ENCODE results near the gene AP2B1.
"Not testable (repeated sequence)": the region's sequence is repeated elsewhere in the genome, so short reads cannot be mapped to it uniquely, and the experiment has no call there.

AP2B1 gene

GRCh38 chr17:35750526-35751395, 163.6 kb downstream of the AP2B1 start:
- no peak for DNase-seq

DNA sequence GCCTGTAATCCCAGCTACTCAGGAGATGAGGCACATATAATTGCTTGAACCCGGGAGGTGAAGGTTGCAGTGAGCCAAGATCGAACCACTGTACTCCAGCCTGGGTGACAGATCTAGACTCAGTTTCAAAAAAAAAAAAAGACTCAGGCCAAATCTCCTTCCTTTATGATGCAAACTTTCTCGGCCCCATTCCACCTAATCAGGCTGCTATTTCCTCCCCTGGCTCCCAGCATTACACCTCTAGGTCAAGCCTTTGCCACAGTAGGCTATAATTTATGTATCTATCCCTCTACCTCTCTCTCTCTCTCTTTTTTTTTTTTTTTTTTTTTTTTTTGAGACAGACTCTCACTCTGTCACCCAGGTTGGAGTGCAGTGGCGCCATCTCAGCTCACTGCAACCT, 164.4 kb downstream of the AP2B1 start:
- not testable (repeated sequence) for DNase-seq

GRCh38 chr17:35752471-35752870, 165.3 kb downstream of the AP2B1 start:
- DNase-seq, result no peak

- no peak for DNase-seq
Measured at GRCh38 chr17:35752945-35753764, 166.0 kb downstream of the AP2B1 start, which contains the start of gene GAS2L2. TSS of gene GAS2L2 (minus strand) at chr17:35753239. CDS start at chr17:35752850, 389 bp downstream.

DNA sequence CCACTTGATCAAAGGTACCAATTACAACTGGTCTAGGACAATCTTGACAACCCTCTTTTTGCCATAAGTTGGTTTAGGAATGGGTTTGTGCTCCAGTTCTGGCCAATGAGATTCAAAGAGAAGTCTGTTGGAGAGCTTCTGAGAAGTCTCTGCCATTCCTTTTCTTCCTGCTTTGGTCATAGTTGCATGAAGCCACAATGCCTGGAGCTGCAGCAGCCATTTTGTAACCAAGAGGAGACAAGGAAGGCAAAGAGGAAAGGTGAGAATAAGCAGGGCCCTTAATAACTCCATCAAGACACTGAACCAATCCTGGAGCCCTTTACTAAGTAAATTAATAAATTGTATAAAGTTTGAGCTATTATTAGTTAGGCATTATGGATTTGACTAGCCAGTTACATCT, 170.1 kb downstream of the AP2B1 start:
- DNase-seq, result no peak

DNA sequence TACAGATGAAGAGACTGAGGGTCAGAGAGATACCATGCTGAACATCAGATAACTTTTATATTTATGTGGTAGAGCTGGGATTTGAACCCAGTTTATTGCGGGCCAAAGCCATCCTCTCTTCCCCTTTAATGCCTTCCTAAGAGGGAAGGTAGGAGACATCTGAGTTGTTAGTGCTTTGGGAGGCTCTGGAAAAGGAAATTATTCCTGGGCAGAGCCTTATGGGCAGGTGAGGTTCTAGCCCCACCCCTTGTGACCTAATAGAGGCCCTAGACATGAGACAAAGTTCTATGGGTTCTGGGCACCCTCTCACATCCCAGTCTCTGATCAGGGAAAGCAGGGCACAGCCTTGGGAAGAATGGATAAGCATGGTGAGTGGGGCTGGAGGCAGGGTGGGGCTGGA, 173.5 kb downstream of the AP2B1 start, which contains the start of gene C17orf50:
Gene C17orf50 (plus strand): TSS at position 301 of the 400 bp plus-strand sequence. CDS start 55 bp downstream, at position 356.
- DNase-seq, result no peak

DNA sequence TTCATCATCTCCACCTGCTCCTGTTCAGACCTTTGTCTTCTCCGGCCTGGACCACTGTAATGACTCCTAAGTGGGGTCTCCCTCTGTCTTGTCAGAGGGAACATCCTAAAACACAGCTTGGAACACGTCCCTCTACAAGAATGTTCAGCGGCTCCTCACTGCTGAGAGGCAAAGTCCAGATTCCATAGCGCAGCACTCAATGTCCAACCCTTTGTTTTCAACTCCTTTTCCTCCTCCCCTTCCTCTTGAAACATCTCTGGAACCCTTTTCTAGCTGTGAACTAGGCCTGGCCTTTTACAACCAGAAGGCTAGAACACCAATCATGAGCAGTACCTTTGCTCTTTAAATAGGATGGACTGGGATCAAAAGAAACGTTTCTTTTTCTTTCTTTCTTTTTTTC, 174.5 kb downstream of the AP2B1 start:
- DNase-seq, result no peak

- DNase-seq, result no peak
Measured at GRCh38 chr17:35763767-35764122, 176.6 kb downstream of the AP2B1 start.

- peak; percentile 98 for DNase-seq
Measured at GRCh38 chr17:35764123-35764991, 177.2 kb downstream of the AP2B1 start.

DNA sequence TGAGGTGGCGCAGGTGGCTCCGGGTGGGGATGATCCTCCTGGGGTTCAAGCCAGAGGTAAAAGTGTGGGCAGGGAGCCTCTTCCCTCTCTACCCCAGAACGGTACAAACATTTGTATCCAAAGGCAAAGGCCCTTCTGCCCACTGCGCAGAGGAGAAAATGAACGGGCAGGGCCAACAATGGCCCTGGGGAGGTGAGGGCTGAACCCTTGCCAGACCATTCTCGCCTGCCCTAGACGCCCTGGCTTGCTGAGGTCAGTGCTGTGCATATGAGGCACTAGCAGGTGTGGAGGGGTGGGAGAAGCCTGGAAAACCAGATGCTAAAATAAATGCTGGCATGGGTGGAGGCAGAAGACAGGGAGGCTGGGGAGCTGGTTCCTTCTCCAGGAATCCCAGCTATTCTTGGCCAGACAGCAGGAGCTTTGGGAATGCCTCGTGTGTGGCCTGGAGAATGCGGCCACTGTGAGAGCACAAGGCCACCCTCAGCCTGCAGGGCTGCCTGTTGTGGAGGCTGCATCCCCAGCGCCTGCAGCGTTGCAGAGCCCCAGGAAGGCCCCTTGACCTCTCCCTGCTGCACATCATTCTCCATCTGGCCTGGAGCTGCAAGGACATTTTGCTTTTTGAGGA, 178.1 kb downstream of the AP2B1 start:
- DNase-seq, result no peak

GRCh38 chr17:35765756-35766488, 178.8 kb downstream of the AP2B1 start:
- peak; percentile 57 for DNase-seq

DNA sequence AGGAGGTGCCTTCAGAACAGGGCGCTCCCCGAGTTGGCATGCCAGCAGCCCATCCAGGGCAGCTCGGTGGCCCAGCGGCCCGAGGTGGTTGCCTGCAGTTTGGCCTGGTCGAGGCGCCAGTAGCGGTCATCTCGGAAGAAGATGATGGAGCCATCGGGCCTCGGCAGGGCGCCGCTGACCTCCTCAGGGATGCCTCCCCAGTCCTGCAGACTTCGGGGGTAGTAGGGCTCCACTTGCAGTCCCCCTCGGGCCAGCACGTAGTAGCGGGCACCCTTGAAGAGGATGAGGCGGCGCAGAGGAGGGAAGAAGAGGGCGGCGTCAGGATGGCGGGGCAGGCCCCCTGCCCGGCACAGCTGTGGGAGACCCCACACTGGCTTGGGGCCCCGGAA, 179.4 kb downstream of the AP2B1 start:
- DNase-seq, result no peak

DNA sequence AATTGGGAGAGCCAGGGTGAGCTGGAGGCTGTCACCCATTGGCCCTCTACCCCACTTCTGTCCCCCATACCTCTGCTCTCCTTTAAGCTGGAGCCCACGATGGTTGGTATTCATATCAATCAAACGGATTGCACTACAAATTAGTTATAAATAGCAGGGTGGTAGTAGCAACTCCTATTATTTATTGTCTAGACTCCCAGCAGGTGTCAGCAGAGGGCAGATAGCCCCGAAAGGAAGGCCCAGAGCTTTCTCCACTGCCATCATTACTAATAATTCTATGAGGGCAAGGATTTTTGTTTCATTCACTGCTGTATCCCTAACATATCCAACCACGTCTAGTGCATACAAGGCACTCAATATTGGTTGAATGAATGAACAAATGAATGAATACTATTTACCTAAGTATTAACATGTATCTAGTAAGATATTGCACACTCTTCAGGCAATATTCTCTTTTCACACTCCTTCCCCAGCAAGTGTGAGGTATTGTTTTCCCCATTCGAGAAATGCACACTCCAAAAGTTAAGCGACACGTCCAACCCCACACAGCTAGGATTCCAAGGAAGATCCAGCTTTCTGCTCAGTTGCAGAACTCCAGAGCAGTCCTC, 179.9 kb downstream of the AP2B1 start:
- no peak for DNase-seq

- no peak for DNase-seq
Measured at GRCh38 chr17:35768797-35769196, 181.7 kb downstream of the AP2B1 start.

DNA sequence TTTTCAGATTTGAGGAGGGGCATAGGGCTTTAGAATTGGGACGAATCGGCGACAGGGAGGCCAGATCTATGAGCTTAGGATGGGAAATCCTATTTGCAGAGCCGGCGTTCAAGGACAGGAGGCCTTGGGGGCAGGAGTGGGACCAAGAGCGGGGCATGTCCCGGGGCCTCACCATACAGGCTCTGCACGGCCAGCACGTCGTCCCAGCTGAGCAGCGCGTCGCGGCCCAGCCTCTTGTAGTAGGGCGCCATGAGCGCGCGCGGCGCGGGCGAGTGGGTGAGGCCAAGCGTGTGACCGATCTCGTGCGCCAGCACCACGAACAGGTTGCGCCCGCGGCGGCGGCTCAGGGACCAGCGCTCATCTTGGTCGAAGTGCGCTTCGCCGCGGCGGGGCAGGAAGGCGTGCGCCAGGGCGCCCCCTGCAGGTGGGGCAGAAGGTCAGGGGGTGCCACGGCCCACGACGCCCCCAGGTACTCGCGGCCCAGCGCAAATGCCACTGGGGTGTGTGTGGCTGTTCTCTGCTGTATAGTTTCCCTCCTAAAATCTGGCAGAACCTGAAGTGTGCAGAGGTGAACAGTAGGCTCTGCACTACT, 182.9 kb downstream of the AP2B1 start:
- DNase-seq, result no peak

GRCh38 chr17:35773129-35773528, 186.0 kb downstream of the AP2B1 start:
- DNase-seq, result no peak

DNA sequence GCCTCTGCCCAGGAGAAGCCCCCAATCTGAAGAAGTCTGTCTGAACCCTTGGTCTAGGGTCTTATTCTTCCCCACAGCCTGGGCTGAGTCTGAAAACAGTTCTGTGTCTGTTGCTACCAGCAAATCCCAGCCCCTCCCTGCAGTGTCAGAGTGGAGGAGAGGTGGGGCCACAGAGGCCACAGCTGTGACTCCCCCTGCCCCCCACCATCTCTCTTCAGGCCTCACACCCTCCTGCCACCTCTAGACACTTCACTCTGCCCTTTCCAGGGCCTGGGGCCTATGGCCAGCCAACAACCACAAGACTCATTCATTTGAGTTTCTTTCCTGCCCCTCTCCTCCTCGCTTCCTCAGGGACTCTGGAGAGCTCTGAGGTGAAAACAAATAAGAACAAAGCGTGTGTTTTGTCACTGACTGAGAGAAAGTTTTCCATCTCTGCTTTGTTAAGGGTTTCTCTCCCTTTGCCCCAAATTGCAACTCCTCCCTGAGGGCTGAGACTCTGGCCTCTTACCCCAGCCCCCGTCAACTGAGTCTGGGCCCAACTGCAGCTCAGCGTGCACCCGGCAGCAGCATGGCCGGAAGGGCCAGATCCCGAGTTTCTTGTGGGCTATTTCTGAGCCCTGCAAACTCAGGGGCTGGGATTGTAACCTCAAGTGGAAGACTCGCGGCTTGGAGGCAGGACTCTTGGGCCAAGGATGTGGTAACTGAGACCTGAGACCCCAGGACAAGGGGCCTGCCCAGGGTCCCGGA, 186.7 kb downstream of the AP2B1 start:
- no peak for DNase-seq

DNA sequence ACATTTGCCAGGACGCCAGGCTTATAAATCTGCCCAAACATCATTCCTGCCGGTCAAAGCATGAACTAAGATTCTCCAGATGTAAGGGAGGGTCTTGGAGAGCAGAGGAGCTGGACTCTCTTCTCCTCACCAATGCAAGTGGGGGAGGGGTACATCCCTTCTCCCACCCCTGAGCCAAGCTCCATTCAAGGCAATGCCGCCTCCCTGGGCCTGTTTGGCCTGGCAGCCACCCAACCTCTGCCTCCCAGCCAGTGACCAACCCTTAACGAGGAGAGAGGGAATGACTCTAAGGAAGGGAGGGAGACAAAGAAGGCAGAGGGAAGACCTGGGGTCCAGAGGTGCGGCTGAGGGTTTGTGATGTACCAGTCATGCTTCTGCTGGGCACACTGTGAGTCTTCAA, 187.4 kb downstream of the AP2B1 start:
- DNase-seq, result peak; percentile 28

GRCh38 chr17:35775039-35775438, 187.9 kb downstream of the AP2B1 start:
- DNase-seq, result no peak

DNA sequence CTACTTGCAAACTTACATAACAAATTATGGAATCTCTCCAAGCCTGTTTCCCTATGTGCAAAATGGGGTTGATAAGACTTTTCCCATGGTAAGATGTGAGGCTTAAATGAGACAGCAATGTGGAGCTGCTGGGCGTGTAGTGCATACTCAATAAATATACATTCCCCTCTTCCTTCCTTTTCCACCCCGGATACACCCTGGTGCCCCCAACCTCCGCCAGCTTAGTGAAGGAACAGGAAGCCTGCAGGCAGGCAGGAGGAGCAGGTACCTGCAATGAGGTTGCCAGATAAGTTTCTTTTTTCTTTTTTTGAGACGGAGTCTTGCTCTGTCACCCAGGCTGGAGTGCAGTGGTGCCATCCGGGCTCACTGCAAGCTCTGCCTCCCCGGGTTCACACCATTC, 188.5 kb downstream of the AP2B1 start:
- DNase-seq, result no peak

Data from retina (tissue), 1 donor.